DMS114 treated with DMSO at 0.1 percent for 48 hours (cell line): ENCODE results near the gene ZDHHC22.

ENCODE experiments used
- DNase-seq: peaks from one replicate; lab custom pipeline; 2025; ENCODE audit not compliant: unreplicated experiment; lab: John Stamatoyannopoulos, UW

ZDHHC22 gene

DNA sequence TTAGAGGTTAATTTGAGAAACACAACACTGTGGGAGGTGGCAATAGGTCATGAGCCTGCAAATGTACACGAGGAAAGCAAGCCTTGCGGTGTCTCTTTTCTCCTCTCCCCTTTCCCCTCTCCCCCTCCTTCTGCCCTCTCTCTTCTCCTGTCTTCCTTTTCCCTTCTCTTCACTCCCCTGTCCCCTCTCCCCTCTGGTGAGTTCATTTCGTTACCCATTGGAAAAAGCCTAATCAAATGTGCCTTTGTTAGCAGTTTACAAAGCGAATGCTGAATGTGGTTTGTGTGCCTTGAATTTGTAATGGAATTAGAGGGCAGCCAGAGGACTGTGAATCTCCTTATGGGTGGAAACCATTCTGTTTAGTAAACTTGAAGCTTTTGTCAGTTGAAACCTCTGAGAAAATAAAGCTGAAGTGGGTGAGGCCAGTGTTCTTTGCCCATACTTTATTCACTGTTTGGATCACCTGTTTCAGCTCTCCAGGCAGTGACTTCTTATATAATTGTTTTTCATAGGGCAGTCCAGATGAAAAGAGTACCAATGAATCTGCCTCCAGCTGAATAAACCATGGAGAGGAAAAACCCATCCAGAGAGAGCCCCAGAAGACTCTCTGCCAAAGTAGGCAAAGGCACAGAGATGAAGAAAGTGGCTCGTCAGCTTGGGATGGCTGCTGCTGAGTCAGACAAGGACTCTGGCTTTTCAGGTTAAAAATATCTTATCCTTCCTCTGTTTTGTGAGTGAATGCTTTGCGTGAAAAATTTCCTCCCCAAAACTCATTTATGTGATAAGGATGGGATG is 36.2 kb downstream of the ZDHHC22 start:
- no peak for DNase-seq

DNA sequence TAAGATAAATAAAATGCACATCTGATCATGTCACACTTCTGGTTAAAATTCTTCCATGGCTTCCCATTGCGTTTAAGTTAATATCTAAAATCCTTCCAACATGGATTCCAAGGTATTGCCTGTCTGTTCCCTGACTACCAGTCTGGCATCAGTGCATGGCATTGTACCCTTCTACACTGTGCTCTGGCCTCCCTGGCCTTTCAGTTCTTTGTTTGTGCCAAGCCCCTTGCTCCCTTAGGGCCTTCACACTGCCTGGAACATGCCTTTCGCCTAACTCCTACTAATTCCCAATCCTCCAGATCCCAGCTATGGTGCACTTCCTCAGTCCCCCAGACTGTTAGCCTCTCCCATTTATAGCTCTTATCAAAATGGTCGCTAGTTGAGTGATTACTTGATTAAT is 37.2 kb downstream of the ZDHHC22 start:
- DNase-seq = no peak

DNA sequence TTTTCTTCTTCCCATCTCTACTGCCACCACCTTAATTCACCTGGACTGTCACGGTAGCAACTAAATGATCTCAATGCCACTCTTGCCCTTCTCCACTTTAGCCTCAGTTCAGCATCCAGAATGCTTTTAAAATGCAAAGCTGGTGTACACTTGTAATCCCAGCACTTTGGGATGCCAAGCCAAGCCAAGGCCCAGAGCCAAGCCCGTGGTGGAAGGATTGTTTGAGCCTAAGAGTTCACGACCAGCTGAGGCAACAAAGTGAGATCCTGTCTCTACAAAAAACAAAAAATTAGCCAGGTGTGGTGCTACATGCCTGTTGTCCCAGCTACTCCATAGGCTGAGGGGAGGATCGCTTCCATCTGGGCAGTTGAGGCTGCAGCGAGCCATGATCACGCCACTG is 37.6 kb downstream of the ZDHHC22 start:
- DNase-seq = no peak

DNA sequence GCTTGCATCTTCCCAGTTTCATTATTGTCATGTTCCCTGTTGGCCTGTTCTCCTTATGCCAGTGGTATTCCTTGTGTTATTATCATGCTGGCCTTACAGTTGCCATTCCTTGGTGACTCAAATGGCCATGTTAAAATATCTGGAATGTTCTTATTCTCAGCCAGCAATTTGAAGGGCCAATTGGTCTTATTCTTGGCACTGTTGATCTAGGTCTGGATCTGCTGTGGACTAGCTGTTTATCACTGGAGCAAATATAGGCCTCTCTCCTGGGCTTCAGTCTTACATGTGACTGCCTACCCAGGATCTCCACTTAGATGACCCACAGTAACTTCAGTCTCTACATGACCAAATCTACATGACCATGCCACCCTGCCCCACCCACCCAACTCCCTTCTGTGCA is 38.1 kb downstream of the ZDHHC22 start:
- DNase-seq = no peak

DNA sequence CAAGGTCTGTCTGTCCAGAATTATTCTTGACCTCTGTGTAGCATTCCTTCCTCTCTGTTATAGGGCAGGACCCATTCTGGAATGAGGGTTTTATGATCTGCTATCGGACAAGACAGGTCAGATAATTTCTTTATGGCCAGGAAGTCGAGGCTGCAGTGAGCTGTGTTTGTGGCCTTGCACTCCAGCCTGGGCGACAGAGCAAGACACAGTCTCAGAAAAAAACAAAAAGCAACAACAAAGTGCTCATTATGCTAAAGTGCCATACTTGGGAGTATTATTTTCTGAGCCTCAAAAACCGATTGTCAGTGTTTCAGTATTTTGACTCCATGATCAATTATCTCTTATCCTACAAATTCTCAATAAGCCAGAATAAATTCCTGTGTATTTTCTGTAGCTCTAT is 39.4 kb downstream of the ZDHHC22 start:
- no peak for DNase-seq

DNA sequence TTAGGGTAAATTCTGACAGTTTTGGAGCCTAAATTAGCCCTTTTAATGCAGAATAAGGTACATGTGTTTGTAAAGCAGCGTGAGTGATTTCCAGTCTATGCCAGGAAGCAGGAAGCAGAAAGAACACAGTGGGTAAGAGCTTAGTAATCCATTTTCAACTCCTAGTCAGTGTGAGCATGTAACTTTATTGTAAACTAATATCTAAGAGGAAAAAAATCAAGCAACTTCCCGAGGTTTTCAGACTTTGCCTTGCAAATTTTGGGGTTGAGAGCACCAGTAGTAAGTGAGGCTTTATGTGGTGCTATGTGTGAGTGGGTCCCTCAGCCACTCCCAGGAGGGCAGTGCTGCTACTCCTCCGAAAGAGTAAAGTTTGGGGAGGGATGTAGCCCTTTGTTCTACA is 40.6 kb downstream of the ZDHHC22 start:
- DNase-seq = no peak

DNA sequence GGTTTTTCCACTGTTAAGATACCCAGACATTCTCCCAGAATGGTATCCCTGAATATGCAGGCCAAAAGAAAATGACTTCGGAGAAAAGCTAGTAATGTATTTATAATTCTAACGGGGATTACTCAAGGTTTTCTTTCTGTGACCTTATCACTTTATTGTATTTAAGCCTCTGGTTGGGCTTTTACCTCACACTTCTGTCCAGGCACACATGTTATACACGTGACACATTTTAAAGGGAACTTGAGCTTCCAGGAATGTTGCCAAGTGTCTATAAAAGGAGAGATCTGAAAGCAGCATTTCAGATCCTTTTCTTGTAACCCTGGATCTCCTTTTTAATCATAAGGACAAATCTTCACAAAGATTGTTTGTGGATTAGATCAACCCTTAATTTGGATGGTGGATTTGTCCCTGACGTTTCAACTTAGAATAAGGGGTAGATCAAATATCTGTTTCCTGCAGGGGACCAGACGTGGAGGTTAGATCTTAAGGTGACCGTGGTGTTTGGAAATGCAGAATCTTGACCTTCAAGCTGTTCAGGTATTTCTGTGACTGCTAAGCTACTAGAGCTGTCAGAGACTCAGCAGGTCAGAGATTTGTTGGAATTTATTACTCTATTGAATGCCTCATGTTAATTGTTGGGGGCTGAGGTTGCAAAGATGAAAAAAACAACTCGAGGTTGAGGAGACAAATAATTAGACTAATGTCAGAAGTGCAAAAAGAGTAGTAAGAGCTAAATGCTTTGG is 42.0 kb downstream of the ZDHHC22 start:
- no peak for DNase-seq

DNA sequence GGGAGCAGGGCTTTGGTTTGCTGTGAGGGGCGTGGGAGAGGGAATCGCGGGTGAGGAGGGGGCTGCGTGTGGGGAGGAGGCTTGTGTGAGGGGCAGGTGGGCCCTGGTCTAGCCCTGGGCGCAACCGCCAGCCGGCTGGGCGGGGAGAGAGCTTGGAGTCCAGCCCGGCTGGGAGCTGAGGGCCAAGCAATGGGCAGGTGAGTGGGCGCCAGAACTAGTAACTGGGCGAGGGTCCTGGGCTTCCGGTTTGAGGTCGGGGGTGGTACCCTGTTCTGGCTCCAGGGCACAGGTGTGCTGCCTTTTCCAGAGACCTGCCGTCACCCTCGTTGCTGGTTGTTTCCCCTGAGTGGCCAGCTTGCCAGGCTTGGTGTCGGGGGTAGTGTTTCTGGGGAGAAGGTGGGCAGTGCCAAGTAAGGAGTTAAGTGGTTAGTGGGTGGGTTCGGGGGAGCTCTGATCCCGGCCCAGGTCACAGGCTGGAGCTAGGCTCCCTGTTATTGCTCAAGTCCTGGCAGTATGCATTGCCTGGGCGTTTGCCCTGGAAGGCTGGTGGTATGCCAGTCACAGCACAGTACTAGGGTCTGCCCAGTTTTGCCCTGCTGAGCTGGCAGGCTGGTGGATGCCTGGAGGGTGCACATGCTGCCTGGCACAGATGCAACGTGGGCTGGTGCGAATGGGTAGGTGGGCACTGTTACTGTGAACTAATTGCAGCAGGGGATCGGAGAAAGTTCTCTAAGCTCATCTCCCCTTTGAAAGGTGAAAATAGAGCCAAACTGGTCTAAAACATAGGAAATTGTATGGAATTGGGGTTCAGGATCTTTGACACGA is 42.9 kb downstream of the ZDHHC22 start:
- no peak for DNase-seq

DNA sequence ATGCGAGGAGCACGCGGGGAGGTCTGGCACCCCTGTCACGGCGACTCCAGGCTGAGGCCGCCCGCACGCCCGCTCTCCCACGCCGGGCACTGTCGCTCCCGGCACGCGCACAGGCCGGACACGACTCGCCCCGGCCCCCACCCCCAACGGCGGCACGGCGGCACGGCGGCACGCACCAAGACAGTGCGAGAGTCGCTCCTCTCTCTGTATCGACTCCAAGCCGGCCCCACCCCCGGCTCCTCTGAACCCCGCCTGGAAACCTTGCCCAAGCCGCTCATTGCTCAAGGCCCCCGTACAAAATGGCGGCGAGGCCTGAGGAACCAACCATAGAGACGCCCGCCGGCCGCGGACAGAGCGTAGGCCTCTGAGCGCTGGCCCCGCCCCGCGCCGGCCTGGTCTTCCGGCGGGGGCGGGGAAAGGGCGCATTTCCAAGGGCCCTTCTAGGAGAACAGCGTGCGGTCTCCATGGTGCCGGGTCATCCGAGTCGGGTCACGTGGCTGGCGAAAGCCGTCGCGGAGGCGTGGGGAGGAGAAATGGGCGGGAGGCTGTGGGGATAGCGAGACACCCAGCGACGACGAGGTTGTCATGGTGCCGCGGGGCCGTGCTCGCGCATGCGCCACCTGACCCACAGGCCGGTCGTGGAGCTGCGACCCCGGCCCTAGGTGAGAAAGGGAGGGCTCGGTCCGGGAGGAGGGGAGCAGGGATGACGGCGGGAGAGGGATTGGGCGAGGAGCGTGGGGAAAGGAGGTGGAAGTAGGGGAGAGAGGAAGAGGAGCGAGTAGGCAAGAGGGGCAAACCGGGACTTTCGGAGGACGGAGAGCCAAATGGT is 43.7 kb downstream of the ZDHHC22 start, which contains the start of gene CIPC:
CIPC (plus strand) TSS at position 559 of the 829 bp plus-strand sequence. CDS start 7,451 bp downstream, outside the sequence.
- DNase-seq = peak; percentile 95

DNA sequence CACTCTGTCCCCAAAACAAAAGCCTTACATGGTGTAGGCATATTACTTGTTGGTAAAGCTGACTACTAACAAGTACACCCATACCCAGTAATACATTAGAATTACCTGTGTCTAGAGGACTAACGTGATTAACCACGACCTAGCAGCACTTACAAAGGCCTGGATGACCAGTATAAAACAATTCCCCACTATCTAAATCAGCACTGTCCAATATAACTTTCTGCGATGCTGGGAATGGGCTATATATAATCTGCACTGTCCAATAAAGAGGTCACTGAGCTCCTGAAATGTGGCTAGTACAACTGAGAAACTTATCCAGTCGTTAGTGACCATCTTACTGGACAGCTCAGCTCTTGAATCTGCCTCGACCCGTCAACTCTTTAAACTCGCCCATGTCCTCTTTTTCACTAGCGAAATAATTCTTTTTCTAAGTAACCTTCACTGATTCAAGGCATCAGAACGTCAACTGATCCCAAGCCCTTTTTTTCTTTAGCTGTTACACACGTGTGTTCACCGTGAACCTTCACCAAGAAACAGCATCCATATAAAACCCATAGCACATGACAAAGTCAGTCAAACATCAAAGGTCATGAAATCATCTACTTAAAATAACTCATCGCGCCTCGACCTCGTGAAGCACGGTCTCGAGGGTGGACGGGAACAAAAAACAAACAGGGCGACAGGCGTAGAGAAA is 44.4 kb downstream of the ZDHHC22 start:
- DNase-seq = no peak

DNA sequence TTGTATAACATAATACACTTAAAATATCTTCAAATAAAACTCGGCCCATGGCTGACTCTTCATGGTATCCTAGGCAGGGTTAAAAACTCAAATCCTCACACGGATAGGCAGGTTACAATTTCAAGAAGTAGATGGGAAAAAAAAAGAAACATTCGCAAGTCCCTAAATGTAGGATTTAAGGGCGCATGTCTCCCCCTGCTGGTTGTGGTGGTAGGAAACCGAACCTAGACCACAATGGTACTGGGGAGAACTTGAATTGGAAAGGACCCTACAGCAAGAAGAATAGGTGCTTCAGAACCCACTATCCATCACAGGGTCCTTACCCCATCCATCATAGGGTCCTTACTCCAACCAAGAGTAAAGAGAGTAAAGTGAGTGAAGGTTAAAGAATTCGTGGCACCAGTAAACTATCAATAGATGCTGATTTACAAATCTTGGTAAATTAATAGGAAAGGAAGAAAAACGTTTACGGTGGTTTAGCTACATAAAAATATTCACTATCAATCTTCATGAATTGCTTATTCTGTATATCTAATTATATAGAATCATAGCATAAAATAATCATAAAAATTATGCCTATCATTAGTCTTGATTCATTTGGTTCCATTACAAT is 46.8 kb downstream of the ZDHHC22 start:
- DNase-seq = peak; percentile 74

DNA sequence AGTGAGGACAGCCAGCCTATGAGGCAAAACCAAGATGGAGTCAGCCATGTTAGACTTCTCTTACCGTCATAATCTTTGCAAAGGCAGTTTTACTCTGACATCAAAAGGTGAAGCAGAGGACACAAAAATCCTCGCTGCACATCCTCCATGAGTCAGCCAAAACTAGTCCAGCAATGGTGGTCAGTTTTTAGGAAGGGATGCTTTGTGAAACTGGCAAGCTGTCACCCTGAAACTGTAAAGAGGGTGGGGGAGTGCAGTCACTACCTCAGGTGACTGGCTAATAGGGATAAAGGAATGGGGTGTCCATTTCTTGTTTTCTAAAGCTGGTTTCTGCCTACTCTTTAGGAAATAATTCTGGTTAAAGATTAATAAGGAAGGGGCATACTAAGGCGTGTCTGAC is 48.9 kb downstream of the ZDHHC22 start:
- DNase-seq = no peak

DNA sequence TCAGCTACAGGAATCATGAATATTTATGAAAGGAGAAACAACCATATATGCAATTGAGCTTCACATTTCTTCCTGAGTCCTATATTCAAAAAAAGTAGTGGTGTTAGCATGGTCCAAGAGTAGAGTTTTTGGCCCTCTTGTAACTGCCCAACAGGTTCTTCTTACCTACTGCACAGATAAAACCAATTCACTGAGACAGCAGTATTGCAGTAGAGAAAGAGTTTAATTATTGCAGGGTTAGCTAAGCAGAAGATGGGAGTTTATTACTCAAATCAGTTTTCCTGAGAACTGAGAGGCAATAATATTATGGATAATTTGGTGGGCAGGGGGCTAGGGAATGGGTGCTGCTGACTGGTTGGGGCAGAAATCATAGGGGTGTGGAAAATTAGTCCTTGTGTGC is 50.1 kb downstream of the ZDHHC22 start:
- DNase-seq = no peak

DNA sequence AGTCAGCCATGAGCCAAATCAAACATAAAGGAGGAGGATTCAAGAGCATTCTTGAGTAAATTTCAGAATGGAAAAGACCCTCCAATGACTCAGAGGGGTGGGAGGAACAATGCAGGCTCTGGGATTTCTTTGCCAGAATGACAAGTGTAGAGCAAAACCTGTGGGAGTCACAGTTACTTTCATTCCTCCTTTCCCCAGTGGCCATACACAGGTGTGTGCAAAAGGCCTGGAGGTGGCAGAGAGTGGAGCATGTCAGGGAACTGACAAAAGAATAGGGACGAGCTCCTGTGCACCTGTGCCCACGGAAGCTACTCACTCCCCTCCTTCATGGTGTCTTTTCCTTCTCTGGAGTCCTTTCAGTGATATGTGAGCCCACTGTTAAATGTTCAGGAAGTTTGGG is 52.9 kb downstream of the ZDHHC22 start:
- DNase-seq = no peak

DNA sequence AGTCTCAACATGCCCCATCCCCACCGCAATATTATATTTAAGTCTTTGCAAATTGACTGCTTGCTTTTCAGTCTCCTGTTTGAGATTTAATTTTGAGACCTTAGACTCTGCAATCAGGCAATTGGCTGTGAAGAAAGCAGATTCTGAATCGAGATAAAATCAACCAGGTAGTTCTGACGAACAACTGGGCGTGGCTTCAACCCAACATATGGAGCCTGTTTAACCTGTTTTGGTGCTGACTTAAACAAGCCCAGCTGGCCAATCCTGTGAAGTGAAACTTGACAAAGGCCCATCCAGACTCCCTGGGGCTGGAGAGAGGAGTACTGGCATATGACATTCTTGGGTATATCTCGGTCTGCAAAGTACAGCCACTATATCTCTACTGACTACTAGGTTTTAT is 53.4 kb downstream of the ZDHHC22 start:
- no peak for DNase-seq

DNA sequence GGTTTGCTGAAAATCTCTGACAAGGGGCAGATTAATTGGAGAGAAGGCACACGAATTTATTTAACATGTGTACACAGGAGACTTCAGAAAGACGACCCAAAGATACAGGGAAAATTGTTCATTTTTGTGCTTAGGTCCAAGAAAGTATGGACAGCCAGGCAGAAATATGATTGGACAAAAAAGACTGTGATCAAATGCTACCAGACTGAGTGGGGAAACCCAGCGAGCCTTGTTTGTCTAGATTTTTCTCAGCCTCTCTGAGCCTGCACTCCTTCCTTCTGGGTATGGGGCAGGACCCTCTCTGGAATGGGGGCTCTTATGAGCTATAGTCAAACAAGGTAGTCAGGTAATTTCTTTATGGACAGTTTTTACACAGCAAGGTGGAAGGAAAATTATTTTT is 54.0 kb downstream of the ZDHHC22 start:
- DNase-seq = no peak

DNA sequence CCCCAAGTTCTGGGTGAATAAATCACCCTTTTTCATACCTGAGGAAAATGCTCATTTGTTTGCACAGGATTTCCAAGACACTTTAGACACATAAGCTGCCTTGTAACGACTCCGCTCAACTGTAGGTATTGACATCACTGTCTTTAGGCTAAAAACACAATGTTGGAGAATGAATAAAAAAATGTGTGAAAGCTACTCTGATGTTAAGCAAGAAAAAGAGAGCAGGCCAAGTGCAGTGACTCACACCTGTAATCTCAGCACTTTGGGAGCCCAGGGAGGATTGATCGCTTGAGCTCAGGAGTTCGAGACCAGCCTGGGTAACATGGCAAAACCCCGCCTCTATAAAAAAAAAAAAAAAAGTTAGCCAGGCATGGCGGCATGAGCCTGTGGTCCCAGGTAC is 54.6 kb downstream of the ZDHHC22 start:
- DNase-seq = no peak

DNA sequence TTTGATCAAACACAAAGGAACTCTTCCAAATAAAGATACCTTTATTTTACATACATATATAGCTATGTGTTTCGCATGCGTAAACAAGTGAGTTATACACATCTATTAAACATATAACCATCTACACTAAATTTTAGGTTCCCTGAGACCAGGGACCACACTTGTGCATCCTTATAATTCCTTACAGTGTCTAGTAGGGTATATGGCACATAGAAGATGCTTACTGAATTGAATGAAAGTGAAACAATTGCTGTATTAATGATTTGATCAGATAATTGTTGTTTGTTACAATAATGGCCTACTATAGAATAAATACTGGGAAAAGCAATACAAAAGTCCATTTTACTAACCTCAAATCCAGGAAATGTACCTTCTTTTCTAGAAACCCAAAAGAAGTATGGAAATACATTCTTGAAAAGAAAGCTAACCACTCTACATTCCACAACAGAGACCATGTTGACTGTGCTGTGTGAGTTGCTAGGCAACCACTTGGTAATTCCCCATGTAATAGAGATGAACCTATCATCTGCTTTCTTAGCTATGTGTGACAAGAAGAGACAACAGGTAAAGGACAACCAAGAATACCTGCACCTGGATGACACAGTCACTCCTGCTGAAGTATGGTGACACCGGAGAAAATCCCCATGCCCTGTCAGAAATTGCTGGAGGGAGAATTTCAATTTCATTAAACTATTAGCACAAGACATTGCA is 55.4 kb downstream of the ZDHHC22 start:
- DNase-seq = no peak

DNA sequence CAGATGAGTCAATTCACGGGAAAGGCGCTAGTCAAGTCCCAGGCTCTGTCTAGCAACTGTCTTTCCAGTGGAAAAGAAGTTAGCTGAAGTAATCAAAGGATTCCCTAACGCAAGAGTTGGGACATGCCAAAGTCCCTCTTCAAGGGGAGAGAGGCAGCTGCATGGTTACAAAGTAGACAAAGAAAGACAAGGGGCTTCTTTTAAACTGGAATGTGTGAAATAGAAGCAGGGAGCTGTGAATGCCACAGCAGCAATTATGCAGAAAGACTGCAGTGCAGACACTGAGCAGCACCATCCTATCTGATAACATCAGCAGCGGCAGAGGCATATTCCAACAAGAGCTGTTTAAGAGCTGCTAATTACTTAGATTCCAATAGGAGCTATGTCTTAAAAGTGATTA is 56.1 kb downstream of the ZDHHC22 start:
- no peak for DNase-seq
